Mucosa of stomach (tissue), 1 donor: Measurements from ENCODE around the gene FBRSL1.

Experiments used
- H3K27me3 ChIP-seq: one replicate; pipeline ENCODE4 v1.7.0; 2013; ENCODE audit warnings: mild to moderate bottlenecking, low read length; ENCODE audit not compliant: control insufficient read depth, insufficient read depth
- H3K36me3 ChIP-seq: one replicate; pipeline ENCODE4 v1.7.0; 2013; ENCODE audit warnings: low read length; ENCODE audit not compliant: control insufficient read depth, insufficient read depth
- H3K4me1 ChIP-seq: one replicate; pipeline ENCODE4 v1.7.0; 2013; ENCODE audit warnings: mild to moderate bottlenecking, low read length; ENCODE audit not compliant: control insufficient read depth, insufficient read depth
- H3K4me3 ChIP-seq: one replicate; pipeline ENCODE4 v1.7.0; 2013; ENCODE audit warnings: low read length
- H3K9ac ChIP-seq: one replicate; pipeline ENCODE4 v1.7.0; 2013; ENCODE audit warnings: mild to moderate bottlenecking, low read length, moderate library complexity
- H3K9me3 ChIP-seq: one replicate; pipeline ENCODE4 v1.7.0; 2013; ENCODE audit warnings: mild to moderate bottlenecking, low read length, moderate library complexity; ENCODE audit not compliant: control insufficient read depth
- donor health status: Pancreatic carcinoma.

FBRSL1 gene

DNA sequence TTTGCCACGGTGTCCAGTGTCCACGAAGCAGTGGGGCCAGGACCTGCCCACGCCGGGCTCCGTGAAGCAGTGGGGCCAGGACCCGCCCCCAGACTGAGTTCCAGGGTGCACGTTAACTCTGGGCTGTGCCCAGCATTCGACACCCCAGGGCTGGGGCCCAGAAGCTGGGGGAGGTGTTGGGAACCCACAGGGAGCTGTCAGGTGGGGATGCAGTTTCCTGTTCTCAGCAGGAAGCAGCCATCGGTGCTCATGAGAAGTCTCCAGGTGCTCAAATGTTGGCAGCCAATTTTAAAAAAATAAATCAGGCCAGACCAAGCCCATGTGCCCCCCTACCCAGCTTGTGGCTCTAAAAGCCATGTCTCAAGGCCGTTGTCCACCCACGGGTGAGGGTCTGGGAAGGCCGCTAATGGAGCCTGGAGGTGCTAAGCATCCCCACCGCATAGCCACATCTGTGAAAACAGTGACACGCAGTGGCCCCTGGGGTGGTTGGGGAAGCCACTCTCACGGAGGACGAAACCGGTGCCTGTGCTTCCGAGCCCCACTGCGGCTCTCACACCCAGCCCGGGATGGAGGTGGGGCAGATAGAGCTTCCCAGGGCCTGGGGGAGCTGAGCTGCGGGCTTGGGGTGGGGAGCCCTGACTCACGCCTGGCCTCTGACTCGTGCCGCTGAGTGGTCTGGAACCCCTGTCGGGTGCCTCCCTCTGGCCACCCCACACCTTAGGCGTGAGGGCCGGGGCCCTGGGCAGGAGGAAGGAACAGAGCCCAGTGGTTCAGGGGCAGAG is 53.5 kb downstream of the FBRSL1 start:
- H3K4me1 ChIP-seq, result peaks cover 19% of the 10 kb centered on the region
- no peak overlapping the region for H3K4me3 ChIP-seq
- H3K36me3 ChIP-seq, result no peaks in the 10 kb centered on the region
- H3K9me3 ChIP-seq, result no peaks in the 10 kb centered on the region
- H3K9ac ChIP-seq, result no peak overlapping the region
- no peaks in the 10 kb centered on the region for H3K27me3 ChIP-seq

DNA sequence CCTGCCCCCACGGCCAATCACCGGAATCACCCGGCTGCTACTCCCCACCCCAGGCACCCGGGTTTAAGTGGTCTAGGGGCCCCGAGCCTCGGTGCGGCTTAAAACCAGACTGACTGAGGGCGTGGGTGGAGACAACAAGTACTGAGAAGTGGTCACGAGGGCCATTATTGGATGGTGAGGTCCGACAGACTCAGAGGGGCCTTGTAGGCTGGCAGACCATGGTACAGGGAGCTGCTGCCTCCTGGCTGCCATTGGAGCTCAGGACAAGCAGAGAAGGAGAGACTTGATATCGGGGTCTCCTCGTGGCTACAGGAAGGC is 54.1 kb downstream of the FBRSL1 start:
- no peak overlapping the region for H3K9ac ChIP-seq
- H3K4me1 ChIP-seq, result peaks cover 19% of the 10 kb centered on the region
- H3K36me3 ChIP-seq, result no peaks in the 10 kb centered on the region
- no peaks in the 10 kb centered on the region for H3K27me3 ChIP-seq
- H3K4me3 ChIP-seq, result no peak overlapping the region
- no peaks in the 10 kb centered on the region for H3K9me3 ChIP-seq

DNA sequence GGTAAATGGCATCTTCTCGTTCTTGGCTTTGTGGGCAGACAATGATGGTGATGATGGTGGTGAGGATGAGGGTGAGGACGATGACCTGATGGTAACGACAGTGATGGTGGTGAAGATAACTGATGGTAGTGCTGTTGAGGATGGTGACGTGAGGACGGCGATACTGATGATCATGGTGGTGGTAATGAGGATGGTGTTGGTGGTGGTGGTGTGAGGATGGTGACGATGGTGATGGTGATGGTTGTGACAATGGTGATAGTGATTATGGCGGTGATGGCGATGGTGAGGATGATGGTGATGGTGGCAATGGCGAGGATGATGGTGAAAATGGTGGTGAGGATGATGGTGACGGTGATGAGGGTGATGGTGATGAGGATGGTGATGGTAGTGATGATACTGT is 54.5 kb downstream of the FBRSL1 start:
- H3K9ac ChIP-seq, result no peak overlapping the region
- no peaks in the 10 kb centered on the region for H3K27me3 ChIP-seq
- peaks cover 19% of the 10 kb centered on the region for H3K4me1 ChIP-seq
- H3K36me3 ChIP-seq, result no peaks in the 10 kb centered on the region
- H3K9me3 ChIP-seq, result no peaks in the 10 kb centered on the region
- H3K4me3 ChIP-seq, result no peak overlapping the region

DNA sequence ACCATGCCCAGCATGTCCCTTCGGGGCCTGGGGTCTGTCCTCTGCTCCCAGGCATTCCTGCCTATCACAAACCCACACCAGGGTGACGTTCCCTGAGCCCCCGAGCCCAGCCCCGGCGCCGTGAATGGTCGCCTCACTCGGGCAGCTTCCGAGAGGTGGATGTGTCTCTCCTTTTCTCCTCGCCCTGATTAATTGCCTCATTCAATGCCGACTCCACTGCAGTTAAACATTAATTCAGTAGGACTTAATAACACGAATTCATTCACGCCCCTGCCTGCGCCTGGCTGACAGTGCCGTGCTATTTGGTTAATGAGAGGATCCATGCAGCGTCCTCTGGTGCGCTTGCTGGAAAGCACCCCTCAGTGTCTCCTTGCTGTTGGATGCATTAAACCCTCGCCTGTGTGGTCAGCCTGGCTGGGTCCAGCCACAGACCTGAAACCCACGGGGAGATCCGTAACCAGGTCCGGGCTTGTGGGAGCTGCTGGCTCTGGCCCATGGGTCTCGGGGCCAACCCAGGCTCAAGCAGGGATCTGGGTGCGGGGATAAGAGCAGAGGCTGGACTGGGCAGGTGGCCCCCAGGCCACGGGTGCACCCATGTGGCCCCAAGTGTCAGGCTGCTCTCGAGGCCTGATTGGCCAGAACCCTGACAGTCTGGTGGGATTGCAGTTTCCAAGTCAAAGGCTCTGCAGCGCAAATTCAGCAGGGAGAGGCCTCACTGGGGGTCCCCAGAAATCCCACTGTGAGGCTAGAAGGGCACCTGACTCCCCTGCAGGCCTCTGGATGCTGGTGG is 55.4 kb downstream of the FBRSL1 start:
- no peak overlapping the region for H3K9ac ChIP-seq
- no peaks in the 10 kb centered on the region for H3K9me3 ChIP-seq
- H3K27me3 ChIP-seq, result no peaks in the 10 kb centered on the region
- H3K4me3 ChIP-seq, result no peak overlapping the region
- H3K36me3 ChIP-seq, result no peaks in the 10 kb centered on the region
- peaks cover 19% of the 10 kb centered on the region for H3K4me1 ChIP-seq

DNA sequence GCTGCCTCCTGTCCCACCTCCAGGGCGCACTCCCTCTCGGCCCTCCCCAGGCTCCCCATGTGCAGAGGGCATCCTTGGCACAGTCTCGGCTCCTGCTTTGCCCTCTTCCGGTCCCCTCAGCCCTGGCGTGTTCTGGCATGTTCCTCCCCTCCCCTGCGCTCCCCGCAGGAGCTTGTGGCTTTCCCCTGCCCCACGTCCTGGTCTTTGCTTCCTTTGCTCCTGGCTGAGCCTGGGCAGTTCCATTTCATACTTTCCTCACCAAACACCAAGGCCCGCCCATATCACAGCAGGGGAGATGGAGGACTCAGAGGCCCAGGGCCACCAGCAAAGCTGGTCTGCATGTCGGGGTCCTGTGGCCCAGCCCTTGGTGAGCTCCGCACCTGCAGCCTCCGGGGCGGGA is 56.0 kb downstream of the FBRSL1 start:
- H3K36me3 ChIP-seq, result no peaks in the 10 kb centered on the region
- peaks cover 19% of the 10 kb centered on the region for H3K4me1 ChIP-seq
- no peak overlapping the region for H3K9ac ChIP-seq
- H3K9me3 ChIP-seq, result no peaks in the 10 kb centered on the region
- H3K4me3 ChIP-seq, result no peak overlapping the region
- H3K27me3 ChIP-seq, result no peaks in the 10 kb centered on the region

DNA sequence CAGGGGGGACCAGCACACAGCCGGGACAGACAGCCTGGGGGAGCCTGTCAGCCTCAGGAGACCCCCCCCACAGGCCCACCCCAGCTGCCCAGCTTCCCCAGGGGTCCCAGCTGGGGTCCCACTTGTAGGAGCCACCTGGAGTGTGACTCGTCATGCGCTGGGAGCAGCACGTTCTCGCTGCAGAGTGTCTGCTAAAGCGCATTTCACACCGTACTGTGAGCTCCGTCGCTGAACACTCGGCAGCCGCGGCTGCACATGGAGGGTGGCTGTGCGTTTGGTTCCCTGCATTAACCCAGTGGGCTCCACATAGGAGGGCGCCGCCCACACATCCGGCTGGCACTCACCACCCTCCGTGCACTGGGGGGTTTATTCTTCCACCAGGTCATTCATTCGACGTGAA is 56.7 kb downstream of the FBRSL1 start:
- Histone ChIP-seq H3K9ac (no peak overlapping the region), H3K4me3 (no peak overlapping the region), H3K36me3 (no peaks in the 10 kb centered on the region), H3K4me1 (peaks cover 19% of the 10 kb centered on the region), H3K9me3 (no peaks in the 10 kb centered on the region), H3K27me3 (no peaks in the 10 kb centered on the region)

DNA sequence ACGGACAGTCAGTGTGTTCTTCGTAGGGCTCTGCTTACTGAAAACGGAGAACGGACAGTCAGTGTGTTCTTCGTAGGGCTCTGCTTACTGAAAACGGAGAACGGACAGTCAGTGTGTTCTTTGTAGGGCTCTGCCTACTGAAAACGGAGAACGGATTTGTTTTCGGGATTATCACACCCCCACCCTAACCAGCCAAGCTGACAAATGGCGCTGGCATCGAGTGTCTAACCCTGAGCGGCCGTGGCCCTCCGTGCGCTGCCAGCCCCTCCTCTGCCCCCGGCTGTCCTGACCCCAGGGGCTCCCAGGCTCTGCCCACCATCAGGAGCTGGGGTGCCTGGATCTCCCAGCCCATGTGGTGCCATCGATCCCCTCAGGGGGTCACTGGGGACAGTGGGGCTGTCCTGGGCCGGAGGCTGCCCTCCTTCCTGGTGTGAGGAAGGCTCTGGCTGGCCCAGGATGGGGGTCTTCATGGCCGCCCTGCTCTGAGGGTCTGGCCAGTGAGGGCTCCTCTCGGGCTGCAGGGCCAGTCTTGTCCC is 57.3 kb downstream of the FBRSL1 start:
- no peaks in the 10 kb centered on the region for H3K36me3 ChIP-seq
- H3K4me3 ChIP-seq, result no peak overlapping the region
- peaks cover 19% of the 10 kb centered on the region for H3K4me1 ChIP-seq

DNA sequence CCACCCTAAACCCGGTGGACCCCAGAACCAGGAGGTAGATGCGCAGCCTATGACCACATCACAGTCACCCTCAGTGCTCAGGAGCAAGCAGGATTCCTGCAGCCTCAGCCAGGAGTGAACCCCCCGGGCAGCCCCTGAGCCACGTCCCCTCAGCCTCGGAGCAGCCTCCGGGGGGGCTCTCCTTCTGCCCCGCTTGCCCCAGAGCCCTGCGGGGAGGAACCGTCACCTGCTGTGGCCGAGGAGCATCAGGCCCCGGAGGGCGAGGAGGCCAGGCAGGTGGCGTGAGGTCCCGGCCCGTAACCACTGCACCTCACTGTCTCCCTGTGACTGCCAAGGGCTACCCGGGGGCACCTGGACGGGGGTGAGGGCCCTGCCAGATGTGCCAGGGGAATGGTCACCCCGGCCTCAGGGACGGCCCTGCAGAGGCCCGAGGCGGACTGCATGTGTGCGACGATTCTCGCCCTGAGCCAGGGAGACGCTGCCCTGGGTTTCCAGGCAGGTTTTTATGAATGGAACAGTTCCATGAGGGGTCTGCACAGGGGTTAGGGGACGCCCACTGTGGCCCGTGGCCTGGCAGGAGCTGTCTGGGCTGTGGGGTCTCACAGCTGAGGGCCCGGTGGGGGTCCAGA is 58.6 kb downstream of the FBRSL1 start:
- Histone ChIP-seq H3K9me3 (no peaks in the 10 kb centered on the region), H3K4me3 (no peak overlapping the region), H3K27me3 (no peaks in the 10 kb centered on the region), H3K36me3 (no peaks in the 10 kb centered on the region), H3K4me1 (peaks cover 19% of the 10 kb centered on the region), H3K9ac (no peak overlapping the region)

More for the DNA sequence above, 57.3 kb downstream of the FBRSL1 start:
- Histone ChIP-seq H3K9ac (no peak overlapping the region), H3K27me3 (no peaks in the 10 kb centered on the region), H3K9me3 (no peaks in the 10 kb centered on the region)

DNA sequence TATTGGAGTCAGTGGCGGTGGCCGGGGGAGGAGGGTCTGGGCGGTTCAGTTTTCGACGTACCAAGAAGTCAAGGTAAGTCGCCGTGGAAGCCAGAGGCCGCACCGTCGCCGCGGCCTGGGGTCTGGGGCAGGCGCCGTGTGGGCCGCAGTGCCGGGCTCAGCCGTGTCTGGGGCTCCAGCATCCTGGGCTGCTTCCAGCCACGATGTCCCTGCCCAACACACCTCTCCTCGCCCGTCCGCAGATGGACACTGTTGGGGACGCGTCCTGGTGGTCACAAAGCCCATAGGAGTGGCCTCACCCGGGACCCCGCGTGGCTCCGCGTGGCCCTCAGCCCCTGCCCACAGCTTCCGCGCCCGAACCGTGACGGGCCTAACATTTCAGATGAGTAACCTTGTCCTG is 59.1 kb downstream of the FBRSL1 start:
- Histone ChIP-seq H3K9me3 (no peaks in the 10 kb centered on the region), H3K36me3 (no peaks in the 10 kb centered on the region), H3K4me3 (no peak overlapping the region), H3K27me3 (no peaks in the 10 kb centered on the region), H3K4me1 (peaks cover 18% of the 10 kb centered on the region), H3K9ac (no peak overlapping the region)

DNA sequence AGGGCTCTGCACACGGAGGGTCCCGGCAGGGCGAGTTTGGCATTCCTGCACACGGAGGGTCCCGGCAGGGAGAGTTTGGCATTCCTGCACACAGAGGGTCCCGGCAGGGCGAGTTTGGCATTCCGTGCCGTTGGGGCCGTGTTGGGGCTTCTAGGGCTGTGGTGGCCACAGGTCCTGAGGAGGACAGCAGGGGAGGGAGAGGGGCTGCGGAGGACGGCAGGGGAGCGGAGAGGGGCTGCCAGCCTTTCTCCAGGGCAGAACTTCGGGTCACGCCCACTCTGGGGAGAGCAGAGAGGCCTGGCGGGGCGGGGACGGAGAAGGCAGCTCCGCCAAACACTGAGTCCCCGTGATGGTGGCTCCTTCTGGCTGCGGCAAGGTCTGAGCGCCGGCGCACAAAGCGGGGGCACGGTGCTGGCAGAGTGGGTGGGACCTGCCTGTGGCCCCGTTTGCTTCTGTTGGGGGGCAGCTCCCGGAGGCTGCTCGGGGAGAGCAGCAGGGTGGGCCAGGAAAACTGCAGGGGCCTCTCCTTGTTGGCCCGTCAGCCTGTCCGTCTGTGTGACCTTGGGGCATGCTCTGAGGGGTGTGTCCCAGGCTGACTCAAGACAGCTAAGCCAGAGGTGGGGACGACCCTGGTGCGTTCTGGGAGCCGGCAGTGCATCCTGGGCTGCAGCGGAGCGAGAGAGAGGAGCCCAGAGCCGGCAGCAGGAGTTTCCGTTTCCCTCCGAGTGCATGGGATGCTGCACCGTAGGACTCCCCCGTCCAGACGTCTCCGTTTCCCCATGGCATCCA is 60.3 kb downstream of the FBRSL1 start:
- H3K9me3 ChIP-seq, result no peaks in the 10 kb centered on the region
- H3K36me3 ChIP-seq, result no peaks in the 10 kb centered on the region
- no peak overlapping the region for H3K9ac ChIP-seq
- no peak overlapping the region for H3K4me3 ChIP-seq
- H3K4me1 ChIP-seq, result peaks cover 7% of the 10 kb centered on the region
- H3K27me3 ChIP-seq, result no peaks in the 10 kb centered on the region

DNA sequence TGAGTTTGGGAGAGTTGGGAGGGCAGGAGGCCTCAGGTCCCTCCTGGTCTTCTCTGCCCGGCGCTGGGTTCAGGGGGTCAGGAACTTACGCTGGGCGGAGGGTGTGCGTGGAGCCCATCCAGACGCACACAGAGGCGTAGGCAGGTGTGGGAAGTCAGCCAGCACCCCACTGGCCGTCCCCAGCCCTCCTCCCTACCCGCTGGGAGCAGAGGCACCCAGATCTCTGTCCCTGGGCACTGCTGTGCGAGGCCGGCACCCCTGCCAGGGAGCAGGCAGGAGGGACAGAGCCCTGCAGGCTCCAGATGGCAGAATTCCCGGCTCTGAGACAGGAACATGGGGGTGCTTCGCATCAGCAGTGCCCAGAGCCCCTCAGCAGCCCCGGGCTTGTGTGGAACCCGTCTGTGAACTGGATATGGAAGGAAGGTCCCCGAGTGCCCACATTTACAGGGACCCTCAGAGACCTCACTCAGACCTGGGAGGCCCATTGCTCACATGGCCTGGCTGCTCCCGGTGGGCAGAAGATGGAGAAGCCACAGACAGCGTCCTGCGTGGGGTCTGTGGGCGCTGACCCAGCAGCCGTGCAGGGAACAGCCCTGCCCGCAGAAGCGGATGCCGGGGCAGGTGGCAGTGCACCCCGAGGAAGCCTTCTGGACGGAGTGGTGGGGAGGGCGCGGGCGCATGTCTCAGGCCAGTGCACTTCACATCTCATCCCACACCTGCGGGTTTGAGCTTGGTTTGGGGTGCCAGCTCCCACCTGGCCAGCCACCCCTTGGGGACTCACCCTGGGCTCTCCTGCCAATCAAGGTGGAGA is 61.1 kb downstream of the FBRSL1 start:
- H3K9ac ChIP-seq, result no peak overlapping the region
- no peaks in the 10 kb centered on the region for H3K4me1 ChIP-seq
- H3K4me3 ChIP-seq, result no peak overlapping the region
- H3K9me3 ChIP-seq, result no peaks in the 10 kb centered on the region
- H3K36me3 ChIP-seq, result no peaks in the 10 kb centered on the region
- H3K27me3 ChIP-seq, result no peaks in the 10 kb centered on the region
